SH-SY5Y (cell line): Measurements from ENCODE around the gene KHDC1.

ENCODE experiments used
- GATA2 ChIP-seq: IDR thresholded peaks from 2 replicates; pipeline ENCODE4 v1.6.1; 2011; ENCODE audit warnings: mild to moderate bottlenecking, low read depth, low read length
- GATA3 ChIP-seq: IDR thresholded peaks from 2 replicates; pipeline ENCODE4 v1.6.1; 2011; ENCODE audit warnings: low read depth, mild to moderate bottlenecking, low read length, moderate library complexity

DNA sequence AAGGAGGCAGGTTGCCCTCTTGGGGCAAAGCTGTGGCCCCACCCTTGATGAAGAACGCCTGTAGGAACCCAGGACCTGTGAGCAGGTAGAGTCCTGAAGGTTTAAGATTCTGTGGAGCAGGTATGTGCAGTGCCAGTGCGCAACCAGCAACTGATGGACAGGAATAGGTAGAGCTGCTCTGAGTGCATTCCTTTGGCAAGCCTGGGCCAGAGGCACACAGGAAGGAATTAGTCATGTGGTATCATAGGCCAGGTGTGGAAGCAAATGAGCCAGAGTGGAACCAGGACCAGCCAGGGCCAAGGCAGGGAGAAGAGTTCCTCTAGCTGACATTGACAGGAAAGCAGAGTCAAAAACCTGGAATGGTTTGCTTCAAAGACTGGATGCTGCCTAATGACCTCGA is 1.4 kb upstream of the KHDC1 start:
- no peak for TF ChIP-seq GATA2
- TF ChIP-seq GATA3: no peak
